ENCODE measurements around the gene NFIX.

Gene NFIX

DNA sequence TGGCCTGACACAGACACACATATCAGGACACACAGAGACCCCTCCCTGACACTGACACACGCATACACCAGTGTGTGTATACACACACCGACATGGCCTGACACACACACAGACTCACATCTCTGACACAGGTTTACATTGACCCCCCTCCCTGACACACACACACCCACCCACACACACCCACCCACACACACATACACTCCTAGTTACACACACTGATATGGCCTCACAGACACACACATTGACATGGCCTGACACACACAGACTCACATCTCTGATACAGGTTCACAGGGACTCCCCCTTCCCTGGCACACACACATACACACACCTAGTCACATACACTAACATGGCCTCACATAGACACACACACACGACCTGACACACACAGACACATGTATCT lies 4.4 kb upstream of the NFIX start:
- no peak for DNase-seq

- DNase-seq = no peak
Measured at GRCh38 chr19:12991296-12991695, 4.0 kb upstream of the NFIX start.

GRCh38 chr19:12992729-12993128 lies 2.5 kb upstream of the NFIX start:
- DNase-seq = no peak

- no peak for DNase-seq
Measured at GRCh38 chr19:12993562-12993961, 1.7 kb upstream of the NFIX start.

GRCh38 chr19:12995596-12996405 lies 526 bp downstream of the NFIX start:
- no peak for DNase-seq

DNA sequence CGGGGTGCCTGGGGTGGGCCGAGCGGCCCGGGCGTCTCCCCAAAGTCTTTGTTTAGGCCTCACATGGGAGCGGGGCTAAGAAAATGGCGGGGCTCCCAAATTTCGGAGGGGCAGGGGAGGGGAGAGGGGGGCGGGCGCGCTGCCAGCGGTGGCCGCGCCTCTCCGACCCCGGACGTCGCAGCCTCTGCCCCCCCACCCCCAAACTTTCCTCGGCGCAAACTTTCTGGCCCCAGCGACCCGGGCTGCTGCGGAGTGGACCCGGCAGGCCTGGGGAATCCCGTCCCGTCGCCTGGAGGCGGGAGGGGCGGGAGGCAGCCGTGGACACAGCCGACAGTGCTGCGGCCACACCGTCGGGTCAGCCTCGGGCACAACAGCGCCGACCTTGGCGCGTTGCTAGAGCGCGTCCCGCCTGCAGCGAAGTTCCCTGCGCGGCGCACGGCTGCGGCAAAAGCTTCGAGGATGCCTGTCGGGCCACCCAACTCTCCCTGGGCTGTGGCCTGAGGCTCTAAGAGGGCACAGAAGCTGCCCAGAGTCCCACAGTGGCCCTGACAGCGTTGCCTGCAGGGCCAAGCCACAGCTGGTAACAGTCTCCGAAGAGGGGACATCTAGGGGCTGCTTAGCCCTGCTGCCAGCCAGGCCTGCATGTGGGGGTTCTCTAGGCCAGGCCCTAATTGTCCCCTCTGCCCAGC lies 1.3 kb downstream of the NFIX start:
- DNase-seq = no peak

DNA sequence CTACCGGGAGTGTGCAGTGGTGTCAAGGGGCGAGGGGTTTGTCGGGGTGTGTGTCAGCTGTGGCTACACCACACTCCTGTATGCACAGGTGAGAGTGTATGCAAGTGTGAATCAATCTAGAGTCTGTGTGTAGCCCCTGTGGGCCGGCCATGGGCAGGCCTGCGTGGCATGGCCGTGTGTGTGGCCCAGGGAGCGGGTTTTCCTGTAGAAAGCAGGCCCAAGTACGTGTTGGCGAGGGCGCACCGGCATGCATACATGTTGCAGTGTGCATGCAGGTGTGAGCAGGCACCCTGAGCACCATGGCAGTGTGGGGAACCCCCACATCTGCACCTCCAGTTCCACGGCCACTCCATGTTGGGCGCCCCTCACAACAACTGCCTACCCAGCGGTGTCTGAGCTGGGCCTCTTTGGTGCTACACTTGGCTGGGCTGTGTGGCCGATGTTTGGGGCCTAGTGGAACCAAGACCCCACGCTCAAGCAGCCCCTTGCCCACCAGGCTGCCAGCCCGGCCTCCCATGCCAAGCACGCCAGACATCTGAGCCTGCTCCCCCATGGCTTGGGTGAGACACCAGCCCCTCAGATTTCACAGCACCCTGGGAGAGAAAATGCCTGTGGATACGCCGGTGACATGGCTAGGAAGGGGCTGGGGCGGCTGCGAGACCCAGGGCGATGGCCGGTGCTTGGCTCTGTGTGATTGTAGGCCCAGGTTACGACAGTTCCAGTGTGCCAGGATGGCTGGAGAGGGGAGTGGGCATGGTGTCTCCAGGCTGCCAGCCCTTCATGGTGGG lies 2.1 kb downstream of the NFIX start:
- no peak for DNase-seq

DNA sequence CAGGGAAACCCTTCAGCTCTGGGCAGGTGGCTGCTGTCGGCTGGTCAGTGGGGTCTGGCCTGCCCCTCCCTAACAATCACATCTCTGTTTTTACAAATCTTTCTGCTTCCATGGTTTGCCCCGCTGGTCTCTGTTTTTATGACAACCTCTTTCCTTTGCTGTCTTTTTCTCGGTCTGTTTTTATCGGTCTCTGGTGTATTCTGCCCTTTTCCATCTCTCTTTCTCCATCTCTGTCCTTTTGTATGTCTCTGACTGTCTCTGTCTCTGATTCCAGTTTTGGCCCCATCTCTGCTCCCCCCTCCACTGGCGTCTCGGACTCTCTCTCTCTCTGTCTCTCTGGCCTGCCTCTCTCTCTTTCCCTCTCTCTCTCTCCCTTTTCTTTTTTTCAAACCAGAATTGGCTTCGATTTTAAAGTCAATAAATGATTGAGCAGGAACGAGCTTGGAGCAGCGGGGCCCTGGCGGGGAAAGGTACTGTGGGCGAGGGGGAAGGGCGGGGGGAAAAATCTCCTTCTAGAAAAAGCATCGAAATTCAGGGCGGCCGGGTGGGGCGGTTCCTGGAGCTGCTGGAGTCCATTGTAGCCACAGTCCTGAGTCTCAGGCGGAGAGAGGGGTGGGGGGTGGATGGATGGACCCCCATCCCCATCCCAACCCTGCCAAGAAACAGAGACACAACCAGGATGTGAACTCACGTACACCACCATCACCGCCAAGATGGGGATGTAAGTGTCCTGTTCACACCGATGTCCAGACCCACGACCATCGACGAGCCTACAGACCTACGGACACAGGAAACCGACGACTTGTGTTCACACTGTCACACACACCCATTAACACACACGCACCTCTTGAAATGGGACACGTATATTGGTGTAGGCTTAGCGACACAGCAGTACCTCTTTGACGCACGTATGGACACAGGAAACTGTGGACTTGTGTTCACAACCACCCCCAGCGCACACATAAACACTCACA lies 3.0 kb downstream of the NFIX start:
- DNase-seq = no peak

- no peak for DNase-seq
Measured at GRCh38 chr19:13001166-13001501, 5.9 kb downstream of the NFIX start.

DNA sequence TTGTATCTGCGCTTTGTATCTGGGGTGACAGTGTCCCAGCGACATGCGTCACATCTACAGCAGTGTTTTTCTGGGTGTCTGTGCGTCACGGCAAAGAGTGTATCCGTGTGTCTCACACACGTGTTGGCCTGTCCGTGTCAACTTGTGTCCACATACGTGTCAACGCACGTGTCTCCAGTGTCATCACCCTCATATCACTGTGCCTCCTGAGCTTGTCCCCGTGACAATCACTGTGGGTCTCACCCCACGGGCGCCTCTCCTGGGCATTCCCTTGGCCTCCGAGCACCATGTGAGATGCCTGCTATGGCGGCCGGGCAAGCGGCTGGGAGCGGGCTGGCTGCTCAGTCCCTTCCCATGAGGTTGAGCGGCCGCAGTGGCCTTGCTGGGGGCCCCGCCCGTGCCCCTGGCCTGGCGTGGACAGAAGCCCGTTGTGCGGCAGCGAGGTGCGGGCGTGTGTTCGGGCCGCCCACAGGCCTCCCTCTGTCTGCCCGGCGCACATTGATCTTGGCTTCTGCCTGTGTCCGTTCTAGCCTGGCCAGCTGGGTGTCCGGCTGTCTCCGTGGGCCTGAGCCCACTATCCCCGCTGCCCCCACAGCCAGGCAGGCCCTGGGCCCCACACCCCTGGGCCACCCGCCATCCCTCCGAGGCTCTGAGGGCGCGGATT lies 6.4 kb downstream of the NFIX start:
- no peak for DNase-seq

- DNase-seq = no peak
Measured at GRCh38 chr19:13002166-13002898, 7.1 kb downstream of the NFIX start.

DNA sequence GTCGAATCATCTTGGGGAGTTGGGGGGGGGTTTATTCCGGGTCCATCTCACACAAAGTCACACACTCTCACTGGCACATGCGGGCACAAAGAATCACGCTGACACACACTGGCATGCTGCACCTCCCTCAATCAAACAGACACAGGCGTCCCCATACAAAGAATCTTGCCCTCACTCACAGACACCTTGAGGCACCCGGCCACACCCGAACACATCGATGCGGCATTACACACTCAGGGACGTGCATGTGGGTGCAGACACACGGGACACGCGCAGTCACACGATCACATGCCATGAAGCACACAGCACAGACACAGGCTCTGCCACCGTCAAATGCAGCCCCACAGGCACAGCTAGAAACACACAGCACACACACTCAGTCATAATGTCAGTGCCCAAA lies 7.8 kb downstream of the NFIX start:
- no peak for DNase-seq

- DNase-seq = no peak
Measured at GRCh38 chr19:13004273-13004672, 9.0 kb downstream of the NFIX start.

- no peak for DNase-seq
Measured at GRCh38 chr19:13005253-13005652, 10.0 kb downstream of the NFIX start.

GRCh38 chr19:13005861-13006370 lies 10.6 kb downstream of the NFIX start:
- no peak for DNase-seq

DNA sequence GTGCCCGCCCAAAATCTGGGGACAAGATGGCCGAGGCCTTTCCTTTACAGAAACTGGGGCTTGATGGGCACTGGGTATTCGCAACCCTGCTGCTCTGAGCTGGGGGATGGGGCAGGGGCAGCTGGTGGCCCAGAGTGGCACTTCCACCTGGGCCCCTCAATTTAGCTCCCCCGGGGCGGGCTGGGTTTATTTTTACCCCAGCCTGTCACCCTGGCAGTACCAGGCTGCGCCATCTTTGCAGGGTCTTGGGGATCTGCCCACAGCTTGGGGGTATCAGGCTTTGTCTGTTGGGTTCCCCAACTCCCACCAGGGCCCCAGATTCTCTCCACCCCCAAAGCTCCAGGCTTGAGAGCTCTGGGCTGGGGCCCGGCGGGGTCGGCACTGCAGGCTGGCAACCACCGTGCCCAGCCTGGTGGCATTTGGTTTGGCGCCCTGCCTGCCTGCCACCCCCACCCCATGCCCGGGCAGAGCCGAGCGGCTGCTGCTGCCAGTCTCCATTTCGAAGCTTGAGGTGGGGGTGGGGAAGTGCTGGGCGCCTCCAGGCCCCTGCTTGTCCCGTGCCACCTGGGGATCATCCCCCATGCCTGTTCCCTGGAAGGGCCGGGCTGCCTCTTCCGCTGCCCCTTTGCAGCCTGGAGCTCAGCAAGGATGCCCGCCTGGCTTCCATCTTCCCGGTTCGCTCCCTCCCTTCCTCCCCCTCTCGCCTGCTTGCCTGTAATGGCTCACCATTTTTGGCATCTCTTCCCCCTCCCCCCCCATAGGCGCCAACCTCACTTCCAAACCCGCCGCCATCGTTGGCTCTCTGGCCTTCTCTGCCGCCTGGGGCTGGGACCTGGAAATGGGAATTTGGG lies 11.4 kb downstream of the NFIX start:
- no peak for DNase-seq

DNA sequence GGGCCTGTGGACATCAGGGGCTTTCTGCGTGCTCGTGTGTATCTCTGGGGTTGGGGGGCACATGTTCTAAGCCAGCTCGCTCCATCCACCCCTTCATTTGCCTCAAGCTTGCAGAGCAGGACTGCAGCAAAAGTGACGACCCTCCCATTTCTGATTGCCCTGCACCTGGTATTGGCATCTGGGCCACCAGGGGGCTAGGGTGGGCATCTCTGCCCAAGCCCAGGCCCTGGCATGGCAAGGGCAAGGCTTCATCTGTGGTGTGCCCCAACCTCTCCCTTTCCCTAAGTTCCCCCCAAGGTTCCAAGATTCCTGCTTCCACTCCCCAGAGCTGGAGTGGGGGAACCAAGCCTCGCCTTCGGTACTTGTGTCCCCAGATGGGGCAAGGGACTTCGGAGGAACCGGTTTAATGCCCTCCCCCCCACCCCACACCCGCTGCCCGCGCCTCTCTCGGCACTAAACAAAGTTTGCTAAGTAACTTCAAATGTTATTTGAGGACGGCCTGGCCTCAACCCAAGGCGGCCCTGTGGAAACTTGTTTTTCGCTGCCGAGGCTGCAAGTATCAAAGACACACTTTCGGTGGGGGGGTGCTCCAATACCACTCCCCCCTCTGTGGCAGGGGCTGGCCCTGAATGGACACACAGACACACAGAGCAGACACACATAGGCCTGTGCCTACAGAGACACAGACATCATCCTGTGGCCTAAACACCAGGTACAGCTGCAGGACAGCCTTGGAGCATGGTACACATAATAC lies 12.2 kb downstream of the NFIX start:
- no peak for DNase-seq

- no peak for DNase-seq
Measured at GRCh38 chr19:13008926-13009787, 13.9 kb downstream of the NFIX start.

Data from stimulated activated CD4-positive, alpha-beta T cell treated with anti-CD3 and anti-CD28 coated beads, Interleukin-4, amount 100 ng/mL, for 4 hours (primary cell).